ENCODE measurements around the gene TRAF4. TPM values are rescaled to one million over a fixed set of nuclear protein-coding genes. Genes with fewer than 3 reads are reported as not detected.
A peak's percentile ranks its signal among the peaks of the same experiment; 100 is the strongest.

TRAF4 gene
- total and polyA plus RNA-seq, 9 of the 15 experiments (the other 6 are each of a cell fraction or from before 2014, with no cell fraction given): 2.4 to 147 (median 72.4) TPM

- TF ChIP-seq SRF (CRISPR knock-in tag; IDR thresholded peaks at IDR 0.05) (no peak), CHAMP1 (IDR thresholded peaks at IDR 0.05) (no peak), MCM7 (IDR thresholded peaks at IDR 0.05) (no peak), PCBP1 (IDR thresholded peaks at IDR 0.05; ENCODE audit: low read depth, low read length, poor library complexity, severe bottlenecking) (peak; percentile 33), IRF2 (CRISPR knock-in tag; IDR thresholded peaks at IDR 0.05) (no peak), PCBP2 (IDR thresholded peaks at IDR 0.05; ENCODE audit: low read depth, low read length, poor library complexity, severe bottlenecking) (no peak), ID3 (CRISPR knock-in tag; IDR thresholded peaks at IDR 0.05) (no peak), ID3 (tag; IDR thresholded peaks at IDR 0.05) (no peak), ZBTB33 (CRISPR knock-in tag; IDR thresholded peaks at IDR 0.05) (peak; percentile 35; the same call in 1 of the 2 replicates), RBM39 (optimal IDR thresholded peaks at IDR 0.05; ENCODE audit: low read depth, low read length) (no peak), CEBPB (tag; IDR thresholded peaks at IDR 0.05) (no peak), E2F8 (IDR thresholded peaks at IDR 0.05; ENCODE audit: low read depth, partially characterized antibody) (no peak)
These were observed 26.9 kb upstream of the TRAF4 start (continued) for GRCh38 chr17:28716740-28717577.

Measured in K562 (cell line).